Hypothalamus (tissue), 51 donors: ENCODE data around the gene PRX.
"Not testable (repeated sequence)": the region's sequence is repeated elsewhere in the genome, so short reads cannot be mapped to it uniquely, and the experiment has no call there.

Experiments
- DNase-seq, 51 donors: peaks; one replicate each; lab custom pipeline; 2025; lab: John Stamatoyannopoulos, UW

PRX gene

GRCh38 chr19:40442328-40443130 lies 29.4 kb upstream of the PRX start:
- DNase-seq = no peak

GRCh38 chr19:40441719-40442253 lies 28.6 kb upstream of the PRX start:
- no peak for DNase-seq

- DNase-seq = no peak
These were observed 25.1 kb upstream of the PRX start for GRCh38 chr19:40438284-40438683.

- peak in 49 of 51 donors; percentile 25 to 86 (median 72) for DNase-seq
These were observed 20.4 kb upstream of the PRX start for GRCh38 chr19:40433391-40434216.

GRCh38 chr19:40432760-40433159 lies 19.6 kb upstream of the PRX start:
- DNase-seq = not testable (repeated sequence)

GRCh38 chr19:40431698-40432097 lies 18.5 kb upstream of the PRX start:
- DNase-seq = no peak

- DNase-seq = not testable (repeated sequence)
These were observed 17.1 kb upstream of the PRX start for GRCh38 chr19:40430242-40430641.

- not testable (repeated sequence) for DNase-seq
These were observed 15.0 kb upstream of the PRX start for GRCh38 chr19:40428197-40428596.

GRCh38 chr19:40425450-40426287 lies 12.5 kb upstream of the PRX start, which contains the start of gene SERTAD1:
TSS of gene SERTAD1 (minus strand) at chr19:40425992. CDS start at chr19:40423546, 2,446 bp downstream.
- peak; percentile 88 to 100 (median 100) for DNase-seq

GRCh38 chr19:40424637-40425449 lies 11.7 kb upstream of the PRX start:
- peak in 16 of 51 donors; percentile 29 to 60 (median 44) for DNase-seq

- no peak for DNase-seq
These were observed 10.8 kb upstream of the PRX start for GRCh38 chr19:40423938-40424337.

- no peak for DNase-seq
These were observed 9.8 kb upstream of the PRX start for GRCh38 chr19:40422748-40423566.

- no peak for DNase-seq
These were observed 9.0 kb upstream of the PRX start for GRCh38 chr19:40421993-40422747.

- DNase-seq = peak; percentile 59 to 97 (median 85)
These were observed 7.9 kb upstream of the PRX start for GRCh38 chr19:40420766-40421765.

- no peak for DNase-seq
These were observed 7.2 kb upstream of the PRX start for GRCh38 chr19:40420451-40420765.

- no peak for DNase-seq
These were observed 6.6 kb upstream of the PRX start for GRCh38 chr19:40419780-40420179.
